Kidney epithelial cell (primary cell): ENCODE results near the gene LRTM2. TPM values are rescaled to one million over a fixed set of nuclear protein-coding genes. Genes with fewer than 3 reads are reported as not detected.

Experiments
- DNase-seq: peaks from one replicate; pipeline ENCODE4 v3.0.0-alpha.2; 2010; ENCODE audit warnings: low read depth
- H3K27me3 ChIP-seq: 2 replicates; pipeline ENCODE4 v1.6.0; 2011; ENCODE audit warnings: low read length; ENCODE audit not compliant: control insufficient read depth, insufficient read depth
- H3K36me3 ChIP-seq: 2 replicates; pipeline ENCODE4 v1.5.1; 2011; ENCODE audit warnings: low read length; ENCODE audit not compliant: control insufficient read depth, insufficient read depth
- H3K4me3 ChIP-seq: 2 replicates; pipeline ENCODE4 v1.5.1; 2011; ENCODE audit warnings: low read depth, mild to moderate bottlenecking, control low read depth, low read length
- total RNA-seq: library from RNA; depleted of rRNA; stranded (reverse); fragments of >200 nt; gene quantifications from 2 replicates; pipeline ENCODE4 v1.2.3, GENCODE V29; 2015
- TF ChIP-seq, protein P1 (sequence below): IDR thresholded peaks from 2 replicates; pipeline ENCODE4 v1.5.1; 2011; ENCODE audit warnings: mild to moderate bottlenecking, moderate library complexity, low read length, control low read depth, inconsistent platforms; ENCODE audit not compliant: insufficient read depth, poor library complexity, severe bottlenecking

LRTM2 gene
- total RNA-seq, 1 donor from 2014 or later: not detected

DNA sequence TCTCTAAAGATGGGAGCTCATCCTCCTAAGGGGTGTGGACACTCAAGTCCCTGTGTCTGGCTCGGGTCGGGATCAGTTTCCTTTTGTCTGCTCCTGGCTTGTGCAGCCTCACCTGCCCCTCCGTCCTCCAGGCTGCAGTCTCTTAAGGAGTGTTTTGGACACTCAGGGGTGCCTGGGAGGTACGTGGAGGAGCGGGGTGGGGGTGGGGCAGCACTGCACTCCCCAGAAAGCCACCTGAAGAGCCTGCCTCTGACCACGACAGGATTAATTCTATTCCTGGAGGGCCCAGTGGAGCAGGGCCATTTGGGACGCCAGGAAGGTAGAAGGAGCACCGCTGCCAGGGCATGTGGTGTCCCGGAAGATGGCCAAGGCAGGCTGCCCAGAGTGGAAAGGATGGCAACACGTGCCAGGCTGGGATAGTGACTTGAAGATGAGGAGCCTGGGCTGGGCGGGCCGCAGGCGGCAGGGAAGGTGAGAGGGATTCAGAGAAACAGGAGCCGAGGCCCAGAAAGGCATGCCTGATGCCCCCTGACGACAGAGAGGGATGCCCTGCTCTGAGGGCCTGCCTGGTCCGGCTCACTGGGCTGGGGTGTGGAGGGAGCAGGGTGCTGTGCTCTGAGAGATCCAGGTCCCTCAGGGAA lies 14.8 kb upstream of the LRTM2 start:
- Histone ChIP-seq H3K36me3 (no peaks in the 10 kb centered on the region), H3K4me3 (no peak overlapping the region), H3K27me3 (no peaks in the 10 kb centered on the region)
- TF ChIP-seq, protein P1, sequence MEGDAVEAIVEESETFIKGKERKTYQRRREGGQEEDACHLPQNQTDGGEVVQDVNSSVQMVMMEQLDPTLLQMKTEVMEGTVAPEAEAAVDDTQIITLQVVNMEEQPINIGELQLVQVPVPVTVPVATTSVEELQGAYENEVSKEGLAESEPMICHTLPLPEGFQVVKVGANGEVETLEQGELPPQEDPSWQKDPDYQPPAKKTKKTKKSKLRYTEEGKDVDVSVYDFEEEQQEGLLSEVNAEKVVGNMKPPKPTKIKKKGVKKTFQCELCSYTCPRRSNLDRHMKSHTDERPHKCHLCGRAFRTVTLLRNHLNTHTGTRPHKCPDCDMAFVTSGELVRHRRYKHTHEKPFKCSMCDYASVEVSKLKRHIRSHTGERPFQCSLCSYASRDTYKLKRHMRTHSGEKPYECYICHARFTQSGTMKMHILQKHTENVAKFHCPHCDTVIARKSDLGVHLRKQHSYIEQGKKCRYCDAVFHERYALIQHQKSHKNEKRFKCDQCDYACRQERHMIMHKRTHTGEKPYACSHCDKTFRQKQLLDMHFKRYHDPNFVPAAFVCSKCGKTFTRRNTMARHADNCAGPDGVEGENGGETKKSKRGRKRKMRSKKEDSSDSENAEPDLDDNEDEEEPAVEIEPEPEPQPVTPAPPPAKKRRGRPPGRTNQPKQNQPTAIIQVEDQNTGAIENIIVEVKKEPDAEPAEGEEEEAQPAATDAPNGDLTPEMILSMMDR: no peak
- no peak for DNase-seq

- H3K4me3 ChIP-seq: no peak overlapping the region
- H3K36me3 ChIP-seq: no peaks in the 10 kb centered on the region
- DNase-seq: no peak
- TF ChIP-seq, protein P1: no peak
- peaks cover 3% of the 10 kb centered on the region for H3K27me3 ChIP-seq
Measured at GRCh38 chr12:1806301-1807086, 13.9 kb upstream of the LRTM2 start.

DNA sequence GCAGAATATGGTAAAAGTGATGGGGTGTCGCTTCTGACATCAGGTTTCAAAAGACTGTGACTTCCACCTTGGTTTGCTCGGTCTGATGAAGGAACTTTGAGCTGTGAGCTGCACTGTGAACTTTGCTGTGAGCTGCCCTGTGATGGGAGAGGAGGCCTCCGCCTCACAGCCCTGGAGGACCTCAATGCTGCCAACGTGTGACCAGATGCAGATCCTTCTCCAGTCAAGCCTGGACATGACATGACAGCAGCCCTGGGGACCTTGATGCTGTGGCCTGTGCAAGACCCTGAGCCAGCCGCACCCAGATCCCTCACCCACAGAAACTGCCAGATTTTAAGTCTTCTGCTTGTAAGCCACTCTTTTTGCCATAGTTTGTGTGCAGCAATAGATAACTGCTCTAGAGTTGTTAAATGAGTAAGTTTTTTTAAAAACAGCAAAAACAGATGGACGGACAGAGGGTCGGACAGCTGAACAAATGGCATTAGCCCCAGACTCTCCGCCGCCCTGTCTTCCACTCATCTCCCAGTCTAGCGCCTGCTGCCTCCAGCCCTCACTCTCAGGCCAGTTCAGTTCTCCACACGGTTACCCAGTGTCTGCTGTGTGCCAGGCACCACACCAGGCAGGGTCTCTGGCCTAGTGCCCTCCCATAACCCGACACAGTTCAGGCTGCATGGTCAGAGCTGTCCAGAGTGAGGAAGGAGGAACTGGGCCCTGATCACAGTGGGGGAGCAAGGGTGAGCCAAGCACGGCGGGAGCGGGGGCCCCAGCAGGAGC lies 13.1 kb upstream of the LRTM2 start:
- Histone ChIP-seq H3K36me3 (no peaks in the 10 kb centered on the region), H3K4me3 (no peak overlapping the region), H3K27me3 (peaks cover 3% of the 10 kb centered on the region)
- no peak for DNase-seq
- TF ChIP-seq, protein P1: no peak

- Histone ChIP-seq H3K4me3 (no peak overlapping the region), H3K36me3 (no peaks in the 10 kb centered on the region), H3K27me3 (peaks cover 3% of the 10 kb centered on the region)
- no peak for DNase-seq
- TF ChIP-seq, protein P1: no peak
Measured at GRCh38 chr12:1808036-1808797, 12.1 kb upstream of the LRTM2 start.

- peaks cover 7% of the 10 kb centered on the region for H3K27me3 ChIP-seq
- TF ChIP-seq, protein P1: no peak
- no peak overlapping the region for H3K4me3 ChIP-seq
Measured at GRCh38 chr12:1808798-1809480, 11.4 kb upstream of the LRTM2 start.

More at GRCh38 chr12:1808798-1809480, 11.4 kb upstream of the LRTM2 start:
- H3K36me3 ChIP-seq: no peaks in the 10 kb centered on the region
- DNase-seq: no peak
